RWPE1 (cell line): ENCODE results near the gene PPP1R9A.

Source experiments
- CTCF ChIA-PET: fragments of 350-600 bp; sonication (Branson Sonifier 250); formaldehyde crosslinking; extraction: SDS; loops from one replicate; lab custom pipeline; 2021; lab: Yijun Ruan, JAX
- POLR2A ChIA-PET: fragments of 400-600 bp; formaldehyde crosslinking; extraction: SDS; loops from one replicate; lab custom pipeline; 2020; ENCODE audit warnings: antibody characterized with exemption; ENCODE audit not compliant: low non-redundant PET; lab: Yijun Ruan, JAX
- DNase-seq: peaks from one replicate; pipeline ENCODE4 v3.0.0; 2012; ENCODE audit warnings: low spot score
- H3K27ac ChIP-seq: fragments of 450-650 bp; 2 replicates; pipeline ENCODE4 v1.5.1; 2017
- CTCF ChIP-seq: fragments of 450-650 bp; conservative IDR thresholded peaks from 2 replicates; pipeline ENCODE4 v1.5.1; 2017; ENCODE audit warnings: low read depth, mild to moderate bottlenecking

The PPP1R9A gene

DNA sequence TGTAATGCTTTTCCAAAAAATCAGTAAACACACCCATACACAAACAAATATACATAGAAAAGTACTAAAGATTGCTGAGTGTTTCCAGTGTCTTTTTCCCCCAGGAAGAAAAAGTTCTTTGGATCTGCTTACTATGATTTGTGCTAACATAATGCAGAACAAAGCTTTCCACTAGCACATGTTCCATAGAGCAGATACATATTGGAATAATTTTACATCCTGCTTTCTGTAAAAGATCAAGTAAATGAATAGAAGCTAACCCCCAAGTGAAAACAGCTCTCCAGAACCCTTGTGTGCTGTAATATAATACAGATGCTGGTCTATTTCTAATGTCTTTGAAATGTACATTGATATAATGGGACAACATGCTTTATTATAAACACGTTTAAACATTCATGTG, 291.5 kb downstream of the PPP1R9A start:
- no peak for TF ChIP-seq CTCF
- CTCF ChIA-PET = no interaction called here
- POLR2A ChIA-PET = interaction anchor here (0.6 kb wide), 1 partner anchor 16 kb away, joined by 3 read pairs; no protein-coding TSS in a partner anchor
- DNase-seq = no peak
- H3K27ac ChIP-seq = no peak overlapping the region

- CTCF ChIA-PET = interaction anchor here (0.6 to 1.2 kb wide), 4 partner anchors 111 to 751 kb away, joined by 3 to 7 read pairs (median 4); no protein-coding TSS in a partner anchor
- POLR2A ChIA-PET = interaction anchor here (0.5 kb wide), 1 partner anchor 827 kb away, joined by 3 read pairs; no protein-coding TSS in a partner anchor
- TF ChIP-seq CTCF = peak; percentile 57
Observed at GRCh38 chr7:95199779-95200558, 292.6 kb downstream of the PPP1R9A start.

GRCh38 chr7:95200741-95201140, 293.3 kb downstream of the PPP1R9A start:
- no peak for TF ChIP-seq CTCF
- H3K27ac ChIP-seq = no peak overlapping the region
- CTCF ChIA-PET = interaction anchor here (0.6 to 1.2 kb wide), 2 partner anchors 276 to 310 kb away, joined by 3 read pairs; no protein-coding TSS in a partner anchor

More at GRCh38 chr7:95199779-95200558, 292.6 kb downstream of the PPP1R9A start:
- H3K27ac ChIP-seq = no peak overlapping the region
- DNase-seq = peak; percentile 19

GRCh38 chr7:95201727-95202126, 294.3 kb downstream of the PPP1R9A start:
- H3K27ac ChIP-seq = no peak overlapping the region
- ChIA-PET POLR2A (no interaction called here), CTCF (interaction anchor here (0.6 to 1.2 kb wide), 2 partner anchors 275 to 956 kb away, joined by 3 read pairs; no protein-coding TSS in a partner anchor)
- DNase-seq = no peak
- TF ChIP-seq CTCF = no peak

More at GRCh38 chr7:95200741-95201140, 293.3 kb downstream of the PPP1R9A start:
- POLR2A ChIA-PET = no interaction called here
- no peak for DNase-seq

DNA sequence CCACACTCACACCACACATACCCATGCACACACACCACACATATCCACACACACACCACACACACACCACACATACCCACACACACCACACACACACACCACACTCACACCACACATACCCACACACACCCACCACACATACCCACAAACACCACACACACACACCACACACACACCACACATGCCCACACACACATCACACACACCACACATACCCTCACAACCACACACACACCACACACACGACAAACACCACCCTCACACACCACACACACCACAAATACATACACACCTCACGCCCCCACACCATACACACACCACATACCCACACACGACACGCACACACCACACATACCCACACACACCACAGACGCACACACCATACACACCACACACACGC, 297.2 kb downstream of the PPP1R9A start:
- no peak overlapping the region for H3K27ac ChIP-seq
- CTCF ChIA-PET = no interaction called here
- POLR2A ChIA-PET = no interaction called here
- no peak for TF ChIP-seq CTCF
- DNase-seq = no peak

GRCh38 chr7:95205665-95206225, 298.4 kb downstream of the PPP1R9A start:
- CTCF ChIA-PET = no interaction called here

More at GRCh38 chr7:95205665-95206225, 298.4 kb downstream of the PPP1R9A start:
- POLR2A ChIA-PET = no interaction called here
- TF ChIP-seq CTCF = no peak
- peak; percentile 4 for DNase-seq
- H3K27ac ChIP-seq = no peak overlapping the region
